ENCODE data around the gene CKB.

GRCh38 chr14:103556946-103557758, 34.5 kb upstream of the CKB start:
- no peak for TF ChIP-seq CTCF (IDR thresholded peaks at IDR 0.05)
- TF ChIP-seq EP300 (IDR thresholded peaks at IDR 0.05) = no peak
- TF ChIP-seq POLR2A (IDR thresholded peaks at IDR 0.05) = no peak
